Thyroid gland (tissue), 4 donors: ENCODE results near the gene FHIP2A. TPM values are rescaled to one million over a fixed set of nuclear protein-coding genes. Genes with fewer than 3 reads are reported as not detected.

Source experiments
- DNase-seq, 2 donors: peaks; one replicate each; pipeline ENCODE4 v3.0.0-alpha.2; 2019
- H3K27ac ChIP-seq, 3 donors: fragments of 200-600 bp; sonication (generic); 1 replicate in 2 of 3; 2 replicates in 1 of 3; pipeline ENCODE4 v1.5.1; 2016 to 2019; ENCODE audit warnings: mild to moderate bottlenecking in 1 of 3, moderate library complexity in 1 of 3
- H3K27me3 ChIP-seq: fragments of 200-600 bp; sonication (generic); one replicate; pipeline ENCODE4 v1.5.1; 2019
- H3K36me3 ChIP-seq, 2 donors: fragments of 200-600 bp; sonication (generic); one replicate each; pipeline ENCODE4 v1.5.1; 2016 to 2019
- H3K4me1 ChIP-seq, 2 donors: fragments of 200-600 bp; sonication (generic); one replicate each; pipeline ENCODE4 v1.5.1; 2017 to 2019
- H3K4me3 ChIP-seq, 3 donors: fragments of 200-600 bp; sonication (generic); replicated peaks in 1 of 3; 1 replicate in 2 of 3; 2 replicates in 1 of 3; pipeline ENCODE4 v1.5.1; 2016; ENCODE audit warnings: mild to moderate bottlenecking in 1 of 3
- H3K9me3 ChIP-seq: fragments of 200-600 bp; sonication (generic); one replicate; pipeline ENCODE4 v1.5.1; 2017
- CTCF ChIP-seq, 6 experiments: fragments of 200-600 bp in 3 of 6; fragments of 450-650 bp in 3 of 6; sonication (generic) in 3 of 6; IDR thresholded peaks; one replicate each; pipeline ENCODE4 v1.5.1; 2016 to 2019; ENCODE audit warnings: antibody characterized with exemption in 6 of 6, mild to moderate bottlenecking in 2 of 6, inconsistent platforms in 1 of 6, moderate library complexity in 1 of 6
- POLR2A ChIP-seq, 2 donors: fragments of 450-650 bp; IDR thresholded peaks; one replicate each; pipeline ENCODE4 v1.6.1; 2017; ENCODE audit warnings: antibody characterized with exemption in 2 of 2, mild to moderate bottlenecking in 2 of 2, moderate library complexity in 1 of 2
- WGBS, 2 donors: methylation state at CpG; one replicate each; pipeline ENCODE4 v1.1.5; 2017; 5-methylcytosine and 5-hydroxymethylcytosine counted together
- intact Hi-C: fragments of 100-400 bp; cut with DNase I; formaldehyde crosslinking; loops from one replicate; pipeline ENCODE4 v1.15.1; 2023
- total RNA-seq, 4 donors: library from RNA; depleted of rRNA; stranded (reverse); fragments of >200 nt; gene quantifications; one replicate each; pipeline ENCODE4 v1.2.3, GENCODE V29; 2016

Gene FHIP2A
- total RNA-seq, 4 donors from 2014 or later, result 37.8 to 52.3 (median 43.1) TPM

- intact Hi-C loops, result no loop called here
- WGBS, 2 donors, result 75 to 82% methylated on average over 1 of the region's 1 CpG
- Histone ChIP-seq H3K4me1 (peaks cover 36 to 41% of the 10 kb centered on the region in 2 donors), H3K4me3 (no peak overlapping the region), H3K36me3 (no peaks in the 10 kb centered on the region), H3K9me3 (no peaks in the 10 kb centered on the region), H3K27ac (peak overlapping the region in 2 of 3 donors; percentile 93 to 99), H3K27me3 (no peaks in the 10 kb centered on the region)
- DNase-seq, result no peak
- no peak for TF ChIP-seq POLR2A (IDR thresholded peaks at IDR 0.05)
- no peak for TF ChIP-seq CTCF (IDR thresholded peaks at IDR 0.05)
These were observed 2.8 kb downstream of the FHIP2A start for GRCh38 chr10:114824391-114824790.

- H3K4me3 ChIP-seq, result no peak overlapping the region
- 69 to 72% methylated on average over 4 of the region's 4 CpGs for WGBS, 2 donors
- no peaks in the 10 kb centered on the region for H3K27me3 ChIP-seq
- no peaks in the 10 kb centered on the region for H3K36me3 ChIP-seq
- H3K27ac ChIP-seq, result peak overlapping the region in 1 of 3 donors; percentile 93
- peaks cover 36 to 41% of the 10 kb centered on the region in 2 donors for H3K4me1 ChIP-seq
- H3K9me3 ChIP-seq, result no peaks in the 10 kb centered on the region
- no peak for DNase-seq
- intact Hi-C loops, result no loop called here
- no peak for TF ChIP-seq CTCF (IDR thresholded peaks at IDR 0.05)
- no peak for TF ChIP-seq POLR2A (IDR thresholded peaks at IDR 0.05)
These were observed 4.1 kb downstream of the FHIP2A start for GRCh38 chr10:114825513-114826253.

DNA sequence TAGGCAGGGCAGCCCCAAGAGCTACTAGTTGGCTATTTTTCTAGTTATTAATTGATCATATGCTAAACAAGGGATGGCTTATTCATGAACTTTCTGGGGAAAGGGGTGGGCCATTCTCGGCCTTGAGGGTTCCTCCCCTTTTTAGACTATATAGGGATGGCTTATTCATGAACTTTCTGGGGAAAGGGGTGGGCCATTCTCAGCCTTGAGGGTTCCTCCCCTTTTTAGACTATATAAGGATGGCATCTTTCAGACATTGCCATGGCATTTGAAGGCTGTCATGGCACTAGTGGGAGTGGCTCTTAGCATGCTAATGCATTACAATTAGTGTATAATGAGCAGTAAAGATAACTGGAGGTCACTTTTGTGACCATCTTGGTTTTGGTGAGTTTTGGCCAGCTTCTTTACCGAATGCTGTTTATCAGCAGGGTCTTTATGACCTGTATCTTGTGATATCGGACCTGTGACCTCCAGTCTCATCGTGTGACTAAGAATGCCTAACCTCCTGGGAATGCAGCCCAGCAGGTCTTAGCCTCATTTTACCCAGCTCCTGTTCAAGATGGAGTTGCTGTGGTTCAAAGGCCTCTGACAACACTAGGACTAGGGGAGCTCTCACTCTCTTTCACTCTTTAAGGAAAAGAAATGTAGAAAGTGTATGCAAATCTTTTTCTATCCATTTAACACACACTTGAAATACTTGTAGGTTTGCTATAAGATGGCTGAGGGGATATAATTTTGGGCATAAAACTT lies 7.8 kb downstream of the FHIP2A start:
- DNase-seq, result no peak
- H3K27me3 ChIP-seq, result no peaks in the 10 kb centered on the region
- intact Hi-C loops, result no loop called here
- WGBS, 2 donors, result 77 to 96% methylated on average over 4 of the region's 4 CpGs
- no peak for TF ChIP-seq POLR2A (IDR thresholded peaks at IDR 0.05)
- no peak for TF ChIP-seq CTCF (IDR thresholded peaks at IDR 0.05)
- no peaks in the 10 kb centered on the region for H3K9me3 ChIP-seq
- peaks cover 15% of the 10 kb centered on the region in 2 donors for H3K36me3 ChIP-seq
- H3K4me1 ChIP-seq, result peaks cover 23 to 25% of the 10 kb centered on the region in 2 donors
- H3K4me3 ChIP-seq, result no peak overlapping the region
- H3K27ac ChIP-seq, result no peak overlapping the region

- intact Hi-C loops, result no loop called here
- H3K27ac ChIP-seq, result no peak overlapping the region
- 93 to 94% methylated on average over 6 of the region's 6 CpGs for WGBS, 2 donors
These were observed 9.7 kb downstream of the FHIP2A start for GRCh38 chr10:114831186-114831867.

More at GRCh38 chr10:114831186-114831867, 9.7 kb downstream of the FHIP2A start:
- no peaks in the 10 kb centered on the region for H3K27me3 ChIP-seq
- H3K36me3 ChIP-seq, result peaks cover 28 to 34% of the 10 kb centered on the region in 2 donors
- H3K4me1 ChIP-seq, result peaks cover 3 to 5% of the 10 kb centered on the region in 2 donors
- H3K4me3 ChIP-seq, result no peak overlapping the region
- no peaks in the 10 kb centered on the region for H3K9me3 ChIP-seq
- DNase-seq, result no peak
- TF ChIP-seq CTCF (IDR thresholded peaks at IDR 0.05) (no peak), POLR2A (IDR thresholded peaks at IDR 0.05) (no peak)
